ENCODE results near the gene AMBRA1. TPM values are rescaled to one million over a fixed set of nuclear protein-coding genes. Genes with fewer than 3 reads are reported as not detected.

The AMBRA1 gene
- total RNA-seq, 6 experiments from 2014 or later, result 23.2 to 25.9 (median 24.4) TPM

DNA sequence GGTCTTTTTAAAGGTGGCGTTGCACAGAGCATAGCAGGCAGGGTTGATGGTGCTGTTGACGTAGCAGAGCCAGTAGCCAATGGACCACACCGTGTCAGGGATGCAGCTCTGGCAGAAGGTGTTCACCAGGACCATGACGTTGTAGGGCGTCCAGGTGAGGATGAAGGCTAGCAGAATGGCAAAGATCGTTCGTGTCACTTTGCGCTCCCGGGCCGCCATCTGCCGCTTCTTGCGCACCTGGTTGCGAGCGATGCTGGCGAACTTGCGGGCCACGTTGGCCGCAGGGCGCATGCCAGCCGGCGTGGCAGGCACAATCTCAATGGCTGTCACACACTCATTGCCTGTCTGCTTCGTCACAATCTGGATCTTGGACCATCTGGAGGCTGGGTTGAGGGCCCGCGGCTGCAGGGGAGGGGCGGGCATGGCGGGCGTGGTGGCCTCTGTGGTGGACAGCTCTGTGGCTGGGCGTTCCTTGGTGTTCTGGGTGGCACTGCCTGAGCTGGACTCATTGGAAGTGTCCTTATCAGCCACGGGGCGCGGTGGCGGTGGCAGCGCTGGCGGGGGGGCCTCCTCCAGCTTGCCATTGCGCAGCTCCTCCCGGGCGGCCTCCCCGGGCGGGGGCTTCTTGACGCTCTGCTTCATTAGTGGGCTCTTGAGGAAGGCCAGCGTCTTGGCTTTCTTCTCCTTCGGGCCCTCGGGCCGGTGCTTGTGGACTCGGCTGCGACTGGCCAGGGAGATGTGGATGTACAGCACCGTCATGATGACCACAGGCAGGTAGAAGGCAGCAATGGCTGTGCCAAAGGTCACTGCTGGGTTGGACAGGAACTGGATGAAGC, 208.4 kb downstream of the AMBRA1 start:
- Mint-ChIP-seq H3K36me3 (ENCODE audit: low read depth) (no peaks in the 10 kb centered on the region; the same call in 1 of the 2 replicates), H3K4me3 (no peak overlapping the region), H3K27me3 (ENCODE audit: insufficient read depth) (peaks cover 23% of the 10 kb centered on the region), H3K27ac (no peak overlapping the region), H3K4me1 (ENCODE audit: low read depth) (peaks cover 25% of the 10 kb centered on the region), H3K9me3 (no peaks in the 10 kb centered on the region)
- no peak for DNase-seq
- TF ChIP-seq, protein P1, sequence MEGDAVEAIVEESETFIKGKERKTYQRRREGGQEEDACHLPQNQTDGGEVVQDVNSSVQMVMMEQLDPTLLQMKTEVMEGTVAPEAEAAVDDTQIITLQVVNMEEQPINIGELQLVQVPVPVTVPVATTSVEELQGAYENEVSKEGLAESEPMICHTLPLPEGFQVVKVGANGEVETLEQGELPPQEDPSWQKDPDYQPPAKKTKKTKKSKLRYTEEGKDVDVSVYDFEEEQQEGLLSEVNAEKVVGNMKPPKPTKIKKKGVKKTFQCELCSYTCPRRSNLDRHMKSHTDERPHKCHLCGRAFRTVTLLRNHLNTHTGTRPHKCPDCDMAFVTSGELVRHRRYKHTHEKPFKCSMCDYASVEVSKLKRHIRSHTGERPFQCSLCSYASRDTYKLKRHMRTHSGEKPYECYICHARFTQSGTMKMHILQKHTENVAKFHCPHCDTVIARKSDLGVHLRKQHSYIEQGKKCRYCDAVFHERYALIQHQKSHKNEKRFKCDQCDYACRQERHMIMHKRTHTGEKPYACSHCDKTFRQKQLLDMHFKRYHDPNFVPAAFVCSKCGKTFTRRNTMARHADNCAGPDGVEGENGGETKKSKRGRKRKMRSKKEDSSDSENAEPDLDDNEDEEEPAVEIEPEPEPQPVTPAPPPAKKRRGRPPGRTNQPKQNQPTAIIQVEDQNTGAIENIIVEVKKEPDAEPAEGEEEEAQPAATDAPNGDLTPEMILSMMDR (IDR thresholded peaks at IDR 0.05), result no peak

DNA sequence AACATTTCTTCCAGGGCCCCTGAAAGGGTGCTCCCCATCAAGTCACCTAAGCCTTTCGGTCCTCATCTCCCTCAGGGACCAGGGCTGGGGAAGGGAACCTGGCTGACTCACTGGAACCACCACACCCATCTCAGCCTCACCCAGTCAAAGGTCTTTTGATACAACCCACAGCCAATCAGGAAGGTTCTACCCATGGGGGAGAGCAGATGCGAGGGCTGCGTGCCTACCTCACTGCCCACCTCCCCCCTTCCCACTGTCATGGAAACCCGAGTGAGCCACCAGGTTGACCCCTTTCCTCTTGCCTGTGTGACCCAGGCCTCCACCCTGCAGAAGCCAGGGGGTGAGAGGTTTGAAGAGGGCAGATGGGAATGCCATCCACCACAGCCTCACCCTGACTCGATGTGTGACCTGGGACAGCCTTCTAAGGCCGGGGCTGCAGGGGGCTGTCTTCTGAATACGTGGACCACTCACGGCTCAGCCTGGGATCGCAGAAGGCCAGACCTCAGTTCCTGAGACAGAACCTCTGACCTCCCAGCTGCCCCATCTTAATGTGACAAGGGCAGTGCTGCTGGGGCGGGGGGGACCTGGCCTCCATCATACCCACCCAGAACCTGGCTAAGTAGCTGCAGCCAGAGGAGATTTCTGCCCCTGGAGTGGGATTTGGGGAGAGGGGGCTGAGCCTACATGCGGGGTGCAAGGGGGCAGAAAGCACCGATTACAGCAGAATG, 209.7 kb downstream of the AMBRA1 start:
- Mint-ChIP-seq H3K9me3 (no peaks in the 10 kb centered on the region), H3K27me3 (ENCODE audit: insufficient read depth) (peaks cover 24% of the 10 kb centered on the region)

DNA sequence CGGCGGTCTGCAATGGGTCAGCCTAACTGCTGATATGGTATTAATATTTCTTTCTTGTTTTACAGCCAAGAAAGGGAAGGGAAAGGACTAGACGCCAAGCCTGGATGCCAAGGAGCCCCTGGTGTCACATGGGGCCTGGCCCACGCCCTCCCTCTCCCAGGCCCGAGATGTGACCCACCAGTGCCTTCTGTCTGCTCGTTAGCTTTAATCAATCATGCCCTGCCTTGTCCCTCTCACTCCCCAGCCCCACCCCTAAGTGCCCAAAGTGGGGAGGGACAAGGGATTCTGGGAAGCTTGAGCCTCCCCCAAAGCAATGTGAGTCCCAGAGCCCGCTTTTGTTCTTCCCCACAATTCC, 210.4 kb downstream of the AMBRA1 start:
- TF ChIP-seq, protein P1 (IDR thresholded peaks at IDR 0.05), result peak; percentile 62

More for the DNA sequence above, 209.7 kb downstream of the AMBRA1 start:
- TF ChIP-seq, protein P1 (IDR thresholded peaks at IDR 0.05), result no peak
- Mint-ChIP-seq H3K27ac (no peak overlapping the region), H3K4me3 (no peak overlapping the region), H3K4me1 (ENCODE audit: low read depth) (peaks cover 25% of the 10 kb centered on the region), H3K36me3 (ENCODE audit: low read depth) (no peaks in the 10 kb centered on the region; the same call in 1 of the 2 replicates)
- no peak for DNase-seq

DNA sequence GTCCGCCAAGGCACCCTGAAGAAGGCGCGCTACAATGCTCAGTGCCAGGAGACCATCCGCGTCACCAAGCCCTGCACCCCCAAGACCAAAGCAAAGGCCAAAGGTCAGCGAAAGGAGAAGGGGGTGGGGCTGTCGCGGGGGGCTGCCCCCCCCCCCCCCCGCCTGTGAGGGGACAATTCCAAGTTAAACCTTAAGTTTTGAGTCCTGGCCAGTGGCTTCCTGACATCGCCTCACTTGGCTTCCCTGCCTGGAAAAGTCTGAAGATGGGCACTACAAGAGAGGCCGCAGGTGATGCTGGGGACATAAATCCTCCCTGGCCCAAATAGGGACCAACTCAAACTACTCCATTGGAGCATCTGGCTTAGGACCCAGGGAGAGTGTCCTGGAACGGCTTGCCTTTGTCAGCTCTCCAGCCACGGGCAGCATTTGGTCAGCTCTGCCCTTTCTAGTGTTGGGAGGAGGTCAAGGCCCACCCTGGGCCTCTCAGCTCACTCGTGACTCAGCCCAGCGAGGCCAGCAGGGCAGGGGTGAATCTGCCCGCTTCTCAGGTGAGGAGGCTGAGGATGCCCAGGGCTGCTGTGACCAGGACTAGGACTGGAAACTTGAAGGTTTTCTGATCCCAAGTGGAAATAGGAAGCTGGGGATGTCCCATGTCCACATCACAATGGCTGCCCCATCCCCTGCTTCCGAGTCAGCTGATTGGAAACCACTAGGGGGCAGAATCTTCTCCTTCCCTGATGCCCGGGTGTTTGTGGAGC, 211.0 kb downstream of the AMBRA1 start:
- Mint-ChIP-seq H3K4me1 (ENCODE audit: low read depth) (peaks cover 12% of the 10 kb centered on the region), H3K36me3 (ENCODE audit: low read depth) (no peaks in the 10 kb centered on the region; the same call in 1 of the 2 replicates), H3K4me3 (no peak overlapping the region), H3K9me3 (no peaks in the 10 kb centered on the region), H3K27me3 (ENCODE audit: insufficient read depth) (peaks cover 16% of the 10 kb centered on the region), H3K27ac (no peak overlapping the region)
- TF ChIP-seq, protein P1 (IDR thresholded peaks at IDR 0.05), result peak; percentile 87
- peak; percentile 32 for DNase-seq

More for the DNA sequence above, 210.4 kb downstream of the AMBRA1 start:
- Mint-ChIP-seq H3K27me3 (ENCODE audit: insufficient read depth) (peaks cover 19% of the 10 kb centered on the region), H3K4me1 (ENCODE audit: low read depth) (peaks cover 18% of the 10 kb centered on the region), H3K9me3 (no peaks in the 10 kb centered on the region), H3K36me3 (ENCODE audit: low read depth) (no peaks in the 10 kb centered on the region; the same call in 1 of the 2 replicates), H3K4me3 (no peak overlapping the region), H3K27ac (no peak overlapping the region)
- DNase-seq, result no peak

Data from HFFc6 (cell line).